CD4-positive, alpha-beta T cell (primary cell): ENCODE results near the gene MSMO1. TPM values are rescaled to one million over a fixed set of nuclear protein-coding genes. Genes with fewer than 3 reads are reported as not detected.

Source experiments
- ATAC-seq: fragments of 200-7000 bp; cut with Tn5 transposase; one replicate; pipeline ENCODE4 v1.10.0; 2022; ENCODE audit warnings: mild to moderate bottlenecking; ENCODE audit not compliant: poor library complexity
- CTCF ChIA-PET: fragments of 350-600 bp; sonication (Branson Sonifier 250); formaldehyde crosslinking; loops from one replicate; lab custom pipeline; 2021; ENCODE audit warnings: antibody characterized with exemption, inconsistent platforms; lab: Charles Lee
- POLR2A ChIA-PET: fragments of 350-600 bp; sonication (Branson Sonifier 250); formaldehyde crosslinking; loops from one replicate; lab custom pipeline; 2021; ENCODE audit warnings: antibody characterized with exemption, inconsistent platforms; lab: Charles Lee
- DNase-seq, 14 experiments: peaks; one replicate each; pipeline ENCODE4 v3.0.0-alpha.2; 2013 to 2020; ENCODE audit warnings: mixed read lengths in 2 of 14
- H3K27ac ChIP-seq, 2 donors: one replicate each; pipeline versions ENCODE4 v1.5.1 to v1.7.0; 2013; ENCODE audit warnings: low read length in 2 of 2, low read depth in 1 of 2, mild to moderate bottlenecking in 1 of 2
- H3K27me3 ChIP-seq, 2 experiments: 1 replicate in 1 of 2; 2 replicates in 1 of 2; pipeline versions ENCODE4 v1.6.1 to v1.7.0; 2013; ENCODE audit warnings: low read length in 2 of 2, control low read depth in 1 of 2, mild to moderate bottlenecking in 1 of 2, moderate library complexity in 1 of 2; ENCODE audit not compliant: insufficient read depth in 2 of 2, control insufficient read depth in 1 of 2
- H3K36me3 ChIP-seq: one replicate; pipeline ENCODE4 v1.6.1; 2013; ENCODE audit warnings: low read length, control low read depth; ENCODE audit not compliant: insufficient read depth
- H3K4me1 ChIP-seq: one replicate; pipeline ENCODE4 v1.6.1; 2013; ENCODE audit warnings: low read length, control low read depth; ENCODE audit not compliant: insufficient read depth
- H3K4me3 ChIP-seq: one replicate; pipeline ENCODE4 v1.5.1; 2013; ENCODE audit warnings: mild to moderate bottlenecking, low read length, moderate library complexity
- H3K9me3 ChIP-seq, 2 experiments: 1 replicate in 1 of 2; 2 replicates in 1 of 2; pipeline versions ENCODE4 v1.6.1 to v1.7.0; 2013; ENCODE audit warnings: low read length in 2 of 2, mild to moderate bottlenecking in 2 of 2, control low read depth in 1 of 2, moderate library complexity in 1 of 2; ENCODE audit not compliant: control insufficient read depth in 1 of 2, insufficient read depth in 1 of 2
- H3K27ac Mint-ChIP-seq: one replicate; pipeline ENCODE4 v1.8.0; 2020; ENCODE audit warnings: mixed read lengths
- H3K27me3 Mint-ChIP-seq: one replicate; pipeline ENCODE4 v1.8.0; 2021; ENCODE audit warnings: mixed read lengths
- H3K36me3 Mint-ChIP-seq: one replicate; pipeline ENCODE4 v1.8.0; 2021; ENCODE audit warnings: low read depth, mixed read lengths
- H3K4me1 Mint-ChIP-seq: one replicate; pipeline ENCODE4 v1.8.0; 2021; ENCODE audit warnings: low read depth, mixed read lengths
- H3K4me3 Mint-ChIP-seq: one replicate; pipeline ENCODE4 v1.8.0; 2020; ENCODE audit warnings: mild to moderate bottlenecking, mixed read lengths
- H3K9me3 Mint-ChIP-seq: one replicate; pipeline ENCODE4 v1.8.0; 2020; ENCODE audit warnings: mixed read lengths
- intact Hi-C, 2 experiments: fragments of 100-400 bp; cut with DNase I in 1 of 2; cut with micrococcal nuclease in 1 of 2; formaldehyde crosslinking; loops; one replicate each; pipeline versions ENCODE4 v1.15.1 to v1.9.0; 2023 to 2025; cut with DNase I, micrococcal nuclease
- total RNA-seq, 174 experiments: library from RNA in 2 of 174; stranded (reverse) in 2 of 174; gene quantifications; one replicate each; pipeline ENCODE4 v1.2.3 and lab custom pipeline; 2021 to 2026
- TF ChIP-seq, protein P1 (sequence below): fragments of 200-600 bp; IDR thresholded peaks from one replicate; pipeline ENCODE4 v1.8.0; 2022; ENCODE audit warnings: antibody characterized with exemption, mild to moderate bottlenecking

Gene MSMO1
- total RNA-seq, 2 experiments from 2014 or later, result 13.3 to 15.1 TPM

DNA sequence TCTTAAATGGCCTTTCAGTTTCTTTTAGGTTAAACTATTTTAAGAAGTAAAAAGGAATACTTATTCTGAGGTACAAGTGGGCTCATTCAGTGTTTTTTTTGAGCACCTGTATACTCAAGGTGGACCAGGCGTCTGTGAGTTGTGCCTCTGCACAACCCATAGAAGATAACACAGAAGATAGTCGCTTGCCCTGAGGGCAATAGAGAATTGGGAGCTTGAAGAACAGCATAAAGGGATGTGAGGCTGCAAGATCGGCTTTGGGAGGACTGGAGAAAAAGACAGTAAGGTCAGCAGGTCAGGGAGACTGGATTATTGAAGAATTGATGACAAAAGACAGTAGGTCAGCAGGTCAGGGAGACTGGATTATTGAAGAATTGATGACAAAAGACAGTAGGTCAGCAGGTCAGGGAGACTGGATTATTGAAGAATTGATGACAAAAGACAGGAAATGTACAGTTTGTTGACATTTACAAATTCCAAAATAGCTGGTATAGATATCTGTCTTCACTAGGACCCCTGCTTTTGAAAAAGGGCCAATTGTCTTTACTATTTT lies 54.4 kb downstream of the MSMO1 start:
- Histone ChIP-seq H3K4me3 (no peak overlapping the region), H3K36me3 (no peaks in the 10 kb centered on the region), H3K4me1 (peaks cover 7% of the 10 kb centered on the region), H3K27me3 (peaks cover 16 to 43% of the 10 kb centered on the region in 2 experiments), H3K9me3 (no peaks in the 10 kb centered on the region), H3K27ac (no peak overlapping the region)
- no peaks in the 10 kb centered on the region for H3K36me3 Mint-ChIP-seq
- ATAC-seq, result no peak
- intact Hi-C loops, result no loop called here
- CTCF ChIA-PET, result no interaction called here
- TF ChIP-seq, protein P1, sequence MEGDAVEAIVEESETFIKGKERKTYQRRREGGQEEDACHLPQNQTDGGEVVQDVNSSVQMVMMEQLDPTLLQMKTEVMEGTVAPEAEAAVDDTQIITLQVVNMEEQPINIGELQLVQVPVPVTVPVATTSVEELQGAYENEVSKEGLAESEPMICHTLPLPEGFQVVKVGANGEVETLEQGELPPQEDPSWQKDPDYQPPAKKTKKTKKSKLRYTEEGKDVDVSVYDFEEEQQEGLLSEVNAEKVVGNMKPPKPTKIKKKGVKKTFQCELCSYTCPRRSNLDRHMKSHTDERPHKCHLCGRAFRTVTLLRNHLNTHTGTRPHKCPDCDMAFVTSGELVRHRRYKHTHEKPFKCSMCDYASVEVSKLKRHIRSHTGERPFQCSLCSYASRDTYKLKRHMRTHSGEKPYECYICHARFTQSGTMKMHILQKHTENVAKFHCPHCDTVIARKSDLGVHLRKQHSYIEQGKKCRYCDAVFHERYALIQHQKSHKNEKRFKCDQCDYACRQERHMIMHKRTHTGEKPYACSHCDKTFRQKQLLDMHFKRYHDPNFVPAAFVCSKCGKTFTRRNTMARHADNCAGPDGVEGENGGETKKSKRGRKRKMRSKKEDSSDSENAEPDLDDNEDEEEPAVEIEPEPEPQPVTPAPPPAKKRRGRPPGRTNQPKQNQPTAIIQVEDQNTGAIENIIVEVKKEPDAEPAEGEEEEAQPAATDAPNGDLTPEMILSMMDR, result no peak
- POLR2A ChIA-PET, result interaction anchor here (0.7 kb wide), 1 partner anchor 23 kb away, joined by 3 read pairs; no protein-coding TSS in a partner anchor
- H3K4me1 Mint-ChIP-seq, result no peaks in the 10 kb centered on the region
- H3K9me3 Mint-ChIP-seq, result no peaks in the 10 kb centered on the region
- H3K27ac Mint-ChIP-seq, result no peak overlapping the region
- peaks cover 84% of the 10 kb centered on the region for H3K27me3 Mint-ChIP-seq
- no peak overlapping the region for H3K4me3 Mint-ChIP-seq
- no peak for DNase-seq

DNA sequence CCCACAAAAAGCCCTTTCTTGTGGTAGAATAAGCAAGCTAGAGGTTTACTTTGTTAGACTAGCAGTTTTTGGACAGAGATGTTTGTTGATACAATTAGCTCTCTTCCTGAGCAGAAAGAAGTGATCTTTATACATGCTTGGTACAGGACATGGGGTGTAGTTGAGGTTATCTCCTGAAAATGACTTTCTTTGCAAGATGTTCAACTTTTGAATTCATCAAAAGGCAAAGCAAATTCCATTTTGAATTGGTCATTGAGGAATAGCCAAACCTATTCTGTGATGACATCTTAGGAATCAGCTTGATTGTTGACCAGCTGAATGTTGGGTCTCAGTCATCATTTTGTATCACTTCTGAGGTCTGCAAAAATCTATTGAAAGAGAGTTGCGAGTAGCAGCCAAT lies 55.2 kb downstream of the MSMO1 start:
- peaks cover 7% of the 10 kb centered on the region for H3K4me1 ChIP-seq
- CTCF ChIA-PET, result no interaction called here
- intact Hi-C loops, result no loop called here
- no peaks in the 10 kb centered on the region for H3K36me3 Mint-ChIP-seq
- DNase-seq (no peak), ATAC-seq (no peak)
- no peak overlapping the region for H3K4me3 ChIP-seq
- no peak overlapping the region for H3K27ac Mint-ChIP-seq
- no peaks in the 10 kb centered on the region for H3K9me3 Mint-ChIP-seq
- H3K4me3 Mint-ChIP-seq, result no peak overlapping the region
- peaks cover 13 to 36% of the 10 kb centered on the region in 2 experiments for H3K27me3 ChIP-seq
- POLR2A ChIA-PET, result interaction anchor here (0.7 kb wide), 1 partner anchor 23 kb away, joined by 3 read pairs; no protein-coding TSS in a partner anchor
- no peaks in the 10 kb centered on the region for H3K9me3 ChIP-seq
- H3K27me3 Mint-ChIP-seq, result peaks cover 79% of the 10 kb centered on the region
- TF ChIP-seq, protein P1, result no peak
- no peak overlapping the region for H3K27ac ChIP-seq
- H3K4me1 Mint-ChIP-seq, result no peaks in the 10 kb centered on the region
- no peaks in the 10 kb centered on the region for H3K36me3 ChIP-seq

DNA sequence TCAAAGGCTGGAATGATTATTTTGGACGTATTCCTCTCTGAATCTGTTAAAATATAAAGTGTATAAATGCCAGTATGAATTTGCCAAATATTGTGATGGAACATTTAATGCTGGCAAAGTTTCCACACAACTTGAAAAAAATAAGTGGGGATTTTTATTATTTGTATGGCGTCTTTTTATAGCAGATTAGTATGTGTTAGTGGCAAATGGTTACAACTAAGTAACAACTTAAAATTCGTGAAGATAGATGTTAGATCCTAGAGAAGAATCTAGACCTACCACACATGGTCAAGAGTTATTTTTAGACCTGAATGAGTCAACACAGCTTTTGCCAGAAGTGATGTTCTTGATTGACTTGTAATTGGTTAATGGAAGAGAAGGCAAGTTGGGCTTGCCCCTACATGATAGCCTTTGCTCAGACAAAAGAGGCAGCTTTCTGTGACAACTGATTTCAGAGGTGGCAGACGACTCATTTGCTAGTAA lies 56.2 kb downstream of the MSMO1 start:
- intact Hi-C loops, result no loop called here
- Histone ChIP-seq H3K9me3 (no peaks in the 10 kb centered on the region), H3K36me3 (no peaks in the 10 kb centered on the region), H3K27ac (no peak overlapping the region), H3K27me3 (peaks cover 4 to 26% of the 10 kb centered on the region in 2 experiments), H3K4me3 (no peak overlapping the region), H3K4me1 (peaks cover 5% of the 10 kb centered on the region)
- TF ChIP-seq, protein P1, result no peak
- Mint-ChIP-seq H3K36me3 (no peaks in the 10 kb centered on the region), H3K4me3 (no peak overlapping the region), H3K4me1 (no peaks in the 10 kb centered on the region), H3K27ac (no peak overlapping the region), H3K9me3 (no peaks in the 10 kb centered on the region), H3K27me3 (peaks cover 69% of the 10 kb centered on the region)
- ATAC-seq (no peak), DNase-seq (no peak)
- POLR2A ChIA-PET, result no interaction called here
- CTCF ChIA-PET, result interaction anchor here (0.5 kb wide), 1 partner anchor 95 kb away, joined by 3 read pairs; no protein-coding TSS in a partner anchor
